Ovary (tissue), 9 donors: ENCODE measurements around the gene CCAR1. TPM values are rescaled to one million over a fixed set of nuclear protein-coding genes. Genes with fewer than 3 reads are reported as not detected.
"Not testable (repeated sequence)": the region's sequence is repeated elsewhere in the genome, so short reads cannot be mapped to it uniquely, and the experiment has no call there.

Experiments
- DNase-seq, 5 donors: peaks; one replicate each; pipeline ENCODE4 v3.0.0-alpha.2; 2019 to 2020
- H3K27ac ChIP-seq, 2 donors: fragments of 200-600 bp; one replicate each; pipeline versions ENCODE4 v1.5.1 to v1.8.0; 2019 to 2022
- H3K27me3 ChIP-seq: fragments of 200-600 bp; one replicate; pipeline ENCODE4 v1.8.0; 2022
- H3K36me3 ChIP-seq: fragments of 200-600 bp; sonication (generic); one replicate; pipeline ENCODE4 v1.5.1; 2019
- H3K4me1 ChIP-seq: one replicate; pipeline ENCODE4 v1.8.1; 2013; ENCODE audit warnings: mild to moderate bottlenecking, moderate library complexity; ENCODE audit not compliant: insufficient read depth
- H3K4me3 ChIP-seq: fragments of 200-600 bp; sonication (generic); one replicate; pipeline ENCODE4 v1.5.1; 2017
- H3K9me3 ChIP-seq, 2 donors: fragments of 200-600 bp in 1 of 2; sonication (generic) in 1 of 2; one replicate each; pipeline versions ENCODE4 v1.5.1 to v1.8.1; 2013 to 2019; ENCODE audit warnings: mild to moderate bottlenecking in 1 of 2, moderate library complexity in 1 of 2
- CTCF ChIP-seq, 3 donors: fragments of 450-650 bp in 2 of 3; fragments of 200-600 bp in 1 of 3; IDR thresholded peaks; one replicate each; pipeline versions ENCODE4 v1.5.1 to v1.8.0; 2016 to 2022; ENCODE audit warnings: antibody characterized with exemption in 3 of 3, mild to moderate bottlenecking in 1 of 3
- EP300 ChIP-seq: sonication (generic); formaldehyde crosslinking; IDR thresholded peaks from one replicate; pipeline ENCODE4 v1.6.1; 2017; ENCODE audit warnings: antibody characterized with exemption
- POLR2A ChIP-seq: fragments of 450-650 bp; IDR thresholded peaks from one replicate; pipeline ENCODE4 v1.6.1; 2017; ENCODE audit warnings: antibody characterized with exemption, mild to moderate bottlenecking, moderate library complexity
- WGBS, 3 donors: extraction: QIAGEN DNeasy Blood & Tissue Kit in 1 of 3; methylation state at CpG; one replicate each; pipeline versions ENCODE4 v1.1.5 to v1.1.7; 2013 to 2017; 5-methylcytosine and 5-hydroxymethylcytosine counted together
- intact Hi-C, 4 donors: fragments of 100-400 bp; cut with DNase I; formaldehyde crosslinking; loops; one replicate each; pipeline versions ENCODE4 v1.11.0 to v1.15.1; 2022 to 2023
- polyA plus RNA-seq, 2 donors: library from polyadenylated mRNA; stranded (reverse); fragments of 200-250 nt in 1 of 2; fragments of 350-450 nt in 1 of 2; fragmentation: Illumina TruSeq in 1 of 2; extraction: RNeasy Lipid Tissue Mini Kit (QIAGEN cat#74804) in 1 of 2; gene quantifications; one replicate each; pipeline ENCODE4 v1.2.3, GENCODE V29; 2013 to 2014
- total RNA-seq, 7 donors: library from RNA; depleted of rRNA in 2 of 7; stranded (reverse); fragments of >200 nt in 2 of 7; fragmentation: NEBNext Ultra II Directional in 3 of 7; extraction: Animal tissue kit (Norgen Biotek cat#: 25700) in 3 of 7; gene quantifications; one replicate each; pipeline versions ENCODE4 v1.1.0 to v1.2.4, GENCODE V29; 2016 to 2023
- donor health status: DM: no; HTN: no; CAD: no; lungs with moderate emphysema.
- donor health status: DM: no; HTN: no; CAD: no.
- donor health status: Bipolar disorder and iron deficiency.
- donor health status: DM: yes; HTN: yes; CAD: no.
- donor health status: DM: no; HTN: no; CAD: no.
- donor health status: DM: yes; HTN: yes; CAD: no.

CCAR1 gene
- total and polyA plus RNA-seq, 9 donors = 22.0 to 65.4 (median 50.9) TPM

DNA sequence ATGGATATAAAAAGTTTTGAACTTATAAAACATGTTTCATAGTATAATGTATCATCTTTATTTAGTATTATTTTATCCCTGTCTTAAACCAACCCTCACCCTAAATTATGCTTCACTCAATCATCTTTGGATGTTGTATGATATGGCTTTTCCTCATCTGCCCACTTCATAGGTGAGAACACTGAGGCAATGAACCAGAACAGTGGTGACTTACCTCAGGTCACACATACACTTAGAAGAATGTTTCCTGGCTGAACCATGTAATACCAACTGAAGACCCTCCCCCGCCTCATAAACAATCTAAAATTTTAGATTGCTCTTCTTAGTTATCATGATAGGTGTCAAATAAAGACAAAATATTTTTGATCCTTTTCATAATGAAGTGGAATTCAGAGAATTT, 83.7 kb downstream of the CCAR1 start:
- 95 to 99% (median 98%) methylated on average over 1 of the region's 1 CpG for WGBS, 3 donors
- Histone ChIP-seq H3K9me3 (no peaks in the 10 kb centered on the region), H3K27me3 (no peaks in the 10 kb centered on the region), H3K4me3 (no peak overlapping the region), H3K4me1 (no peaks in the 10 kb centered on the region), H3K27ac (no peak overlapping the region), H3K36me3 (no peaks in the 10 kb centered on the region)
- intact Hi-C loops = no loop called here
- DNase-seq = no peak
- TF ChIP-seq POLR2A (no peak), EP300 (no peak), CTCF (IDR thresholded peaks at IDR 0.05) (no peak)

DNA sequence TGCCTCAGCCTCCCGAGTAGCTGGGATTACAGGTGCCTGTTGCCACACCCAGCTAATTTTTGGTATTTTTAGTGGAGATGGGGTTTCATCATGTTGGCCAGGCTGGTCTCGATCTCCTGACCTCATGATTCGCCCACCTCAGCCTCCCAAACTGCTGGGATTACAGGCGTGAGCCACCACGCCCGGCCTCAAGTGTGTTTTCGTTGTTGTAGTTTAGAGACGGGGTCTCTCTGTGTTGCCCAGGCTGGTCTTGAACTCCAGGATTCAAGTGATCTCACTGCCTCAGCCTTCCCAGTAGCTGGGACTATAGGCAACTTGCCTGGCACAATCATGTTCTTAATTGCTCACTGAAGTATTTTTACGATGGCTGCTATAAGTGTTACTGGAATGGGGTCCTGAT, 89.8 kb downstream of the CCAR1 start:
- DNase-seq, H3K27ac ChIP-seq, H3K36me3 ChIP-seq, H3K9me3 ChIP-seq, H3K27me3 ChIP-seq, H3K4me3 ChIP-seq, intact Hi-C loops, H3K4me1 ChIP-seq: not testable (repeated sequence)
- WGBS, 3 donors = 93 to 94% (median 94%) methylated on average over 9 of the region's 9 CpGs

DNA sequence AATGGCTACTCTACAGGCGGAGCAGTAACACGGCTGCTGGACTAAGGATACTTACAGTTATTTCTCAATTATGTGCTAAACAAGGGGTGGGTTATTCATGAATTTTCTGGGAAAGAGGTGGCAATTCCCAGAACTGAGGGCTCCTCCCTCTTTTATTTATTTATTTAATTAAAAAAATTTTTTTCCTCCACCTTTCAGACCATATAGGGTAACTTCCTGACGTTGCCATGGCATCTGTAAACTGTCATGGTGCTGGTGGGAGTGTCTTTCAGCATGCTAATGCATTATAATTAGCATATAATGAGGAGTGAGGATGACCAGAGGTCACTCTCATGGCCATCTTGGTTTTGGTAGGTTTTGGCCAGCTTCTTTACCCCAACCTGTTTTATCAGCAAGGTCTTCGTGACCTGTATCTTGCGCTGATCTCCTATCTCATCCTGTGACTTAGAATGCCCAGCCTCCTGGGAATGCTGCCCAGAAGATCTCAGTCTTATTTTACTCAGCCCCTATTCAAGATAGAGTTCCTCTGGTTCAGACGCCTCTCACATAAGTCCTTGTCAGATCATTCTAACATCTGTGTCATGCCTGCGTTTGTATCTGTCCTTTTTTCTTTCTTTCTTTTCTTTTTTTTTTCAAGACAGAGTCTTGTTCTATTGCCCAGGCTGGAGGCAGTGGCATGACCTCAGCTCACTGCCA, 90.4 kb downstream of the CCAR1 start:
- 72 to 81% (median 76%) methylated on average over 7 of the region's 7 CpGs for WGBS, 3 donors
- no peak overlapping the region for H3K27ac ChIP-seq
- no peaks in the 10 kb centered on the region for H3K27me3 ChIP-seq
- no peak for TF ChIP-seq CTCF (IDR thresholded peaks at IDR 0.05)
- no peak for TF ChIP-seq POLR2A
- TF ChIP-seq EP300 = no peak
- H3K4me3 ChIP-seq = no peak overlapping the region
- intact Hi-C loops = no loop called here
- no peaks in the 10 kb centered on the region for H3K4me1 ChIP-seq
- H3K9me3 ChIP-seq = no peaks in the 10 kb centered on the region
- no peaks in the 10 kb centered on the region for H3K36me3 ChIP-seq
- no peak for DNase-seq

- Histone ChIP-seq H3K27me3 (no peaks in the 10 kb centered on the region), H3K4me3 (no peak overlapping the region)
- 82 to 96% (median 83%) methylated on average over 4 of the region's 4 CpGs for WGBS, 3 donors
These were observed 91.4 kb downstream of the CCAR1 start for GRCh38 chr10:68812420-68812819.

DNA sequence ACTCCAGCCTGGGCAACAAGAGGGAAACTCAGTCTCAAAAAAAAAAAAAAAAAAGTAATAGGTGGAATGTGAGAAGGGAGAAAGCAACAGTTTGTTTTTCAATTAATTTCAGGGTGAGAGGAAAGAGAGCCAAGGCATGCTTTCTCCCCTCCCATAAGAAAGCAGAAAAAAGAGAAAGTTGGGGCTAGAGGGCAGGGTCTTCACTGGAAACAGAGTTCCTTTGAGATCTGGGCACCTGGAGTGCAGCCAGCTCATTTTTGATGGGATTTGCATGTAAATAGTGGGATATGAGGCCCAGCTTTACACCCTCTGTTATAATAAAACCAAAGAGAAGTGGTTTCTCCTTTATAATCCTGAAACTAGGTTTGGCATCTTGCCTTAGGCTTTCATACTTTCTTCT, 92.5 kb downstream of the CCAR1 start:
- DNase-seq = no peak
- TF ChIP-seq EP300 (no peak), CTCF (IDR thresholded peaks at IDR 0.05) (no peak), POLR2A (no peak)

More at GRCh38 chr10:68812420-68812819, 91.4 kb downstream of the CCAR1 start:
- H3K27ac ChIP-seq = no peak overlapping the region
- TF ChIP-seq EP300 = no peak
- TF ChIP-seq POLR2A = no peak
- no peak for DNase-seq
- no peaks in the 10 kb centered on the region for H3K36me3 ChIP-seq
- no peaks in the 10 kb centered on the region for H3K9me3 ChIP-seq
- intact Hi-C loops = no loop called here
- H3K4me1 ChIP-seq = no peaks in the 10 kb centered on the region

More for the DNA sequence above, 92.5 kb downstream of the CCAR1 start:
- intact Hi-C loops = no loop called here
- H3K9me3 ChIP-seq = no peaks in the 10 kb centered on the region
- H3K4me1 ChIP-seq = no peaks in the 10 kb centered on the region
- H3K27me3 ChIP-seq = no peaks in the 10 kb centered on the region
- H3K27ac ChIP-seq = no peak overlapping the region
- no peak overlapping the region for H3K4me3 ChIP-seq
- H3K36me3 ChIP-seq = no peaks in the 10 kb centered on the region
